A549 (cell line): ENCODE data around the gene SLC6A6. TPM values are rescaled to one million over a fixed set of nuclear protein-coding genes. Genes with fewer than 3 reads are reported as not detected.
"Not testable (repeated sequence)": the region's sequence is repeated elsewhere in the genome, so short reads cannot be mapped to it uniquely, and the experiment has no call there.

Source experiments
- ATAC-seq, 2 experiments: fragments of 200-7000 bp in 1 of 2; fragments of >200 bp in 1 of 2; cut with Nextera tagmentation in 1 of 2; cut with Tn5 transposase in 1 of 2; 3 replicates each; pipeline versions ENCODE4 v1.8.0 to v1.9.1; 2018 to 2020; ENCODE audit warnings: mild to moderate bottlenecking in 1 of 2, moderate library complexity in 1 of 2
- CTCF ChIA-PET: fragments of 300-600 bp; sonication (Branson Sonifier 250); formaldehyde crosslinking; extraction: SDS; loops from one replicate; lab custom pipeline; 2021; ENCODE audit warnings: antibody characterized with exemption, inconsistent platforms; lab: Yijun Ruan, JAX
- POLR2A ChIA-PET: fragments of 350-600 bp; formaldehyde crosslinking; extraction: SDS; loops from one replicate; lab custom pipeline; 2021; ENCODE audit warnings: antibody characterized with exemption, inconsistent platforms; lab: Yijun Ruan, JAX
- DNase-seq, 2 experiments: peaks; one replicate each; pipeline versions ENCODE4 v3.0.0 to v3.0.0-alpha.2; 2011 to 2016; ENCODE audit warnings: low read depth in 1 of 2, low spot score in 1 of 2
- FAIRE-seq: peaks from 2 replicates; lab custom pipeline; 2011; peaks lifted over from hg19 to GRCh38; lab: Jason Lieb, UNC
- H3K27ac ChIP-seq, 2 experiments: fragments of >200 bp; sonication (Bioruptor Twin); formaldehyde crosslinking; 3 replicates each; pipeline ENCODE4 v1.5.1; 2016 to 2017
- H3K4me1 ChIP-seq: fragments of >200 bp; sonication (Bioruptor Twin); formaldehyde crosslinking; 3 replicates; pipeline ENCODE4 v1.6.1; 2016
- H3K4me2 ChIP-seq: fragments of >200 bp; sonication (Bioruptor Twin); formaldehyde crosslinking; 3 replicates; pipeline ENCODE4 v1.6.1; 2016
- H3K4me3 ChIP-seq: fragments of >200 bp; sonication (Bioruptor Twin); formaldehyde crosslinking; 3 replicates; pipeline ENCODE4 v1.5.1; 2016
- H3K9me3 ChIP-seq: fragments of >200 bp; sonication (Bioruptor Twin); formaldehyde crosslinking; 3 replicates; pipeline ENCODE4 v1.6.1; 2016
- BHLHE40 ChIP-seq: IDR thresholded peaks from 2 replicates; pipeline ENCODE4 v1.6.1; 2012; ENCODE audit warnings: low read depth, low read length, inconsistent platforms
- CBX2 ChIP-seq: fragments of 200-600 bp; sonication (generic); IDR thresholded peaks from 2 replicates; pipeline ENCODE4 v1.6.1; 2016; ENCODE audit warnings: low read depth, mild to moderate bottlenecking, borderline replicate concordance
- CEBPB ChIP-seq, 2 experiments: fragments of >200 bp in 1 of 2; sonication (Bioruptor Twin) in 1 of 2; formaldehyde crosslinking in 1 of 2; IDR thresholded peaks; 2 replicates each; pipeline ENCODE4 v1.6.1; 2012 to 2016
- E2F6 ChIP-seq: IDR thresholded peaks from 2 replicates; pipeline ENCODE4 v1.6.1; 2012; ENCODE audit warnings: low read depth, borderline replicate concordance
- EP300 ChIP-seq, 2 experiments: fragments of >200 bp; sonication (Bioruptor Twin); formaldehyde crosslinking; IDR thresholded peaks; 2 replicates in 1 of 2; 3 replicates in 1 of 2; pipeline ENCODE4 v1.6.1; 2016 to 2017
- ESRRA ChIP-seq: fragments of 150-350 bp; IDR thresholded peaks from 2 replicates; pipeline ENCODE4 v1.6.1; 2014; ENCODE audit warnings: mild to moderate bottlenecking, low read length, borderline replicate concordance
- HES2 ChIP-seq: fragments of >200 bp; sonication (Bioruptor Twin); formaldehyde crosslinking; IDR thresholded peaks from 2 replicates; pipeline ENCODE4 v1.6.1; 2016
- HOXA7 ChIP-seq: fragments of 250-450 bp; sonication (Bioruptor Pico); IDR thresholded peaks from 2 replicates; pipeline ENCODE4 v1.5.0; 2020; ENCODE audit warnings: mild to moderate bottlenecking, moderate library complexity
- HOXB13 ChIP-seq: fragments of 250-450 bp; sonication (Bioruptor Pico); IDR thresholded peaks from 2 replicates; pipeline ENCODE4 v1.5.0; 2020; ENCODE audit warnings: low read depth, mild to moderate bottlenecking, moderate library complexity
- NFE2L2 ChIP-seq: fragments of 150-350 bp; conservative IDR thresholded peaks from 2 replicates; pipeline ENCODE4 v1.6.1; 2014; ENCODE audit warnings: low read length
- PBX3 ChIP-seq: IDR thresholded peaks from 2 replicates; pipeline ENCODE4 v1.6.1; 2012
- PHF8 ChIP-seq: fragments of 200-600 bp; sonication (generic); IDR thresholded peaks from 2 replicates; pipeline ENCODE4 v1.6.1; 2016; ENCODE audit warnings: low read depth, mild to moderate bottlenecking, antibody characterized with exemption, moderate library complexity, borderline replicate concordance
- POLR2AphosphoS2 ChIP-seq: conservative IDR thresholded peaks from 2 replicates; pipeline ENCODE4 v1.6.1; 2012; ENCODE audit warnings: low read length, improper control_type of control experiment, inconsistent platforms
- RARB ChIP-seq: fragments of 250-450 bp; sonication (Bioruptor Pico); IDR thresholded peaks from 2 replicates; pipeline ENCODE4 v1.8.0; 2021; ENCODE audit warnings: mild to moderate bottlenecking, moderate library complexity
- RCOR1 ChIP-seq: fragments of 150-350 bp; IDR thresholded peaks from 2 replicates; pipeline ENCODE4 v1.6.1; 2014; ENCODE audit warnings: antibody characterized with exemption, low read length, low read depth
- RFX5 ChIP-seq: fragments of 450-650 bp; IDR thresholded peaks from 2 replicates; pipeline ENCODE4 v1.7.1; 2014; ENCODE audit warnings: antibody characterized with exemption, mild to moderate bottlenecking, moderate library complexity
- RNF2 ChIP-seq: fragments of 200-600 bp; sonication (generic); IDR thresholded peaks from 2 replicates; pipeline ENCODE4 v1.6.1; 2016; ENCODE audit warnings: low read depth, mild to moderate bottlenecking, antibody characterized with exemption, moderate library complexity, borderline replicate concordance
- SREBF2 ChIP-seq: fragments of 450-650 bp; IDR thresholded peaks from 2 replicates; pipeline ENCODE4 v1.6.1; 2014; ENCODE audit warnings: mild to moderate bottlenecking, moderate library complexity
- TP53 ChIP-seq: fragments of 250-450 bp; sonication (Bioruptor Pico); IDR thresholded peaks from 2 replicates; pipeline ENCODE4 v1.5.0; 2021; ENCODE audit warnings: mild to moderate bottlenecking, moderate library complexity
- ZC3H11A ChIP-seq: fragments of 450-650 bp; IDR thresholded peaks from 2 replicates; pipeline ENCODE4 v1.6.1; 2014; ENCODE audit warnings: antibody characterized with exemption, mild to moderate bottlenecking
- ZFP36 ChIP-seq: fragments of 450-650 bp; IDR thresholded peaks from 2 replicates; pipeline ENCODE4 v1.6.1; 2014; ENCODE audit warnings: borderline replicate concordance; ENCODE audit not compliant: partially characterized antibody
- ZNF302 ChIP-seq: fragments of 250-450 bp; sonication (Bioruptor Pico); IDR thresholded peaks from 2 replicates; pipeline ENCODE4 v1.9.0; 2021; ENCODE audit warnings: inconsistent platforms, mild to moderate bottlenecking, moderate library complexity
- WGBS: methylation state at CpG from one replicate; pipeline ENCODE4 v1.1.6; 2017; ENCODE audit errors: missing lambda C conversion rate; 5-methylcytosine and 5-hydroxymethylcytosine counted together
- polyA plus RNA-seq, 4 experiments: library from polyadenylated mRNA; depleted of rRNA in 3 of 4; stranded (reverse); fragments of >200 nt; fragmentation: RNase III in 1 of 4; extraction: RNeasy Plus Mini Kit Qiagen cat#74134 plus additional on column Dnase treatment in 1 of 4; gene quantifications; 2 replicates in 3 of 4; 3 replicates in 1 of 4; pipeline ENCODE4 v1.2.3, GENCODE V29; 2011 to 2017
- TF ChIP-seq, protein P1 (sequence below): fragments of >200 bp; sonication (Bioruptor Twin); formaldehyde crosslinking; IDR thresholded peaks from 3 replicates; pipeline ENCODE4 v1.6.1; 2016
- TF ChIP-seq, protein P2 (sequence below): fragments of 250-450 bp; sonication (Bioruptor Pico); IDR thresholded peaks from 2 replicates; pipeline ENCODE4 v1.5.0; 2021; ENCODE audit warnings: mild to moderate bottlenecking, moderate library complexity, borderline replicate concordance
- TF ChIP-seq, protein P3 (sequence below): fragments of 150-350 bp; IDR thresholded peaks from 2 replicates; pipeline ENCODE4 v1.6.1; 2014; ENCODE audit warnings: low read depth, mild to moderate bottlenecking, low read length

Gene SLC6A6
- polyA plus RNA-seq, 2 of the 4 experiments (the other 2 are of a cell fraction): 73.3 to 73.8 TPM

GRCh38 chr3:14513566-14514322 is 111.3 kb downstream of the SLC6A6 start:
- Histone ChIP-seq H3K9me3 (no peaks in the 10 kb centered on the region), H3K4me1 (no peaks in the 10 kb centered on the region), H3K27ac (no peak overlapping the region), H3K4me2 (no peak overlapping the region), H3K4me3 (no peak overlapping the region)
- ChIA-PET POLR2A (no interaction called here), CTCF (interaction anchor here (1.0 to 8.0 kb wide), 5 partner anchors 14 to 412 kb away, joined by 3 to 63 read pairs (median 10); no protein-coding TSS in a partner anchor)
- FAIRE-seq (no peak), DNase-seq (no peak), ATAC-seq (no peak)
- WGBS: 71% methylated on average over 12 of the region's 18 CpGs
- TF ChIP-seq, protein P1, sequence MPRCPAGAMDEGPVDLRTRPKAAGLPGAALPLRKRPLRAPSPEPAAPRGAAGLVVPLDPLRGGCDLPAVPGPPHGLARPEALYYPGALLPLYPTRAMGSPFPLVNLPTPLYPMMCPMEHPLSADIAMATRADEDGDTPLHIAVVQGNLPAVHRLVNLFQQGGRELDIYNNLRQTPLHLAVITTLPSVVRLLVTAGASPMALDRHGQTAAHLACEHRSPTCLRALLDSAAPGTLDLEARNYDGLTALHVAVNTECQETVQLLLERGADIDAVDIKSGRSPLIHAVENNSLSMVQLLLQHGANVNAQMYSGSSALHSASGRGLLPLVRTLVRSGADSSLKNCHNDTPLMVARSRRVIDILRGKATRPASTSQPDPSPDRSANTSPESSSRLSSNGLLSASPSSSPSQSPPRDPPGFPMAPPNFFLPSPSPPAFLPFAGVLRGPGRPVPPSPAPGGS: no peak
- TF ChIP-seq HES2: no peak
- no peak for TF ChIP-seq PHF8
- TF ChIP-seq TP53 (CRISPR knock-in tag): no peak
- no peak for TF ChIP-seq ZC3H11A
- no peak for TF ChIP-seq SREBF2
- no peak for TF ChIP-seq RFX5
- no peak for TF ChIP-seq EP300 (IDR thresholded peaks at IDR 0.05)
- no peak for TF ChIP-seq RCOR1
- TF ChIP-seq, protein P2, sequence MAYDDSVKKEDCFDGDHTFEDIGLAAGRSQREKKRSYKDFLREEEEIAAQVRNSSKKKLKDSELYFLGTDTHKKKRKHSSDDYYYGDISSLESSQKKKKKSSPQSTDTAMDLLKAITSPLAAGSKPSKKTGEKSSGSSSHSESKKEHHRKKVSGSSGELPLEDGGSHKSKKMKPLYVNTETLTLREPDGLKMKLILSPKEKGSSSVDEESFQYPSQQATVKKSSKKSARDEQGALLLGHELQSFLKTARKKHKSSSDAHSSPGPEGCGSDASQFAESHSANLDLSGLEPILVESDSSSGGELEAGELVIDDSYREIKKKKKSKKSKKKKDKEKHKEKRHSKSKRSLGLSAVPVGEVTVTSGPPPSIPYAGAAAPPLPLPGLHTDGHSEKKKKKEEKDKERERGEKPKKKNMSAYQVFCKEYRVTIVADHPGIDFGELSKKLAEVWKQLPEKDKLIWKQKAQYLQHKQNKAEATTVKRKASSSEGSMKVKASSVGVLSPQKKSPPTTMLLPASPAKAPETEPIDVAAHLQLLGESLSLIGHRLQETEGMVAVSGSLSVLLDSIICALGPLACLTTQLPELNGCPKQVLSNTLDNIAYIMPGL (CRISPR knock-in tag): no peak
- no peak for TF ChIP-seq RNF2
- TF ChIP-seq, protein P3, sequence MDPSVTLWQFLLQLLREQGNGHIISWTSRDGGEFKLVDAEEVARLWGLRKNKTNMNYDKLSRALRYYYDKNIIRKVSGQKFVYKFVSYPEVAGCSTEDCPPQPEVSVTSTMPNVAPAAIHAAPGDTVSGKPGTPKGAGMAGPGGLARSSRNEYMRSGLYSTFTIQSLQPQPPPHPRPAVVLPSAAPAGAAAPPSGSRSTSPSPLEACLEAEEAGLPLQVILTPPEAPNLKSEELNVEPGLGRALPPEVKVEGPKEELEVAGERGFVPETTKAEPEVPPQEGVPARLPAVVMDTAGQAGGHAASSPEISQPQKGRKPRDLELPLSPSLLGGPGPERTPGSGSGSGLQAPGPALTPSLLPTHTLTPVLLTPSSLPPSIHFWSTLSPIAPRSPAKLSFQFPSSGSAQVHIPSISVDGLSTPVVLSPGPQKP: no peak
- TF ChIP-seq ESRRA: no peak
- no peak for TF ChIP-seq HOXB13 (CRISPR knock-in tag)
- no peak for TF ChIP-seq E2F6

DNA sequence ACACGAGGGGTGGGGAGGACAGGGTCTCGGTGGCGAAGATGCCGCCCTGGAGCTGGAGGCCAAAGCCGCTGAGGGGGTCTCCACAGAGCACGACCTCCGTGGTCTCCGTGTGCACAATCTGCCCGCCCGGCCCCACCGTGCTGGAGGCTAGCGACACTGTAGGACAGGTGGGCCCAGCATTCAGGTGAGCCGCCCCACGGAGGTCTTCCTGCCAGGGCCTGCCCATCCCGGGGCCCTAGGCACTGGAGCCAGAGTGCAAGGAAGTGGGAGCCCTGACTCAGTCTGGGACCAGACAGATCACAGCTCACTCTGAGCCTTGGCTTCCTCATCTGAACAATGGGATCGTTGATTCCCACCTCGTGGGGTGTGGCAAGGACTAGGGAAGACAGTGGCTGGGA is 111.9 kb downstream of the SLC6A6 start:
- FAIRE-seq (no peak), ATAC-seq (no peak), DNase-seq (no peak)
- H3K9me3 ChIP-seq: no peaks in the 10 kb centered on the region
- WGBS: 71% methylated on average over 9 of the region's 17 CpGs
- ChIA-PET CTCF (interaction anchor here (1.0 to 8.0 kb wide), 4 partner anchors 13 to 411 kb away, joined by 3 to 63 read pairs (median 6); no protein-coding TSS in a partner anchor), POLR2A (no interaction called here)
- no peak overlapping the region for H3K27ac ChIP-seq
- no peak overlapping the region for H3K4me2 ChIP-seq
- H3K4me1 ChIP-seq: no peaks in the 10 kb centered on the region
- TF ChIP-seq POLR2AphosphoS2 (no peak), PBX3 (no peak), ZFP36 (no peak), CEBPB (IDR thresholded peaks at IDR 0.05) (no peak), HOXA7 (no peak), ZNF302 (CRISPR knock-in tag) (no peak), E2F6 (no peak), CBX2 (no peak), BHLHE40 (no peak), NFE2L2 (no peak), RARB (CRISPR knock-in tag) (no peak)
- no peak overlapping the region for H3K4me3 ChIP-seq

DNA sequence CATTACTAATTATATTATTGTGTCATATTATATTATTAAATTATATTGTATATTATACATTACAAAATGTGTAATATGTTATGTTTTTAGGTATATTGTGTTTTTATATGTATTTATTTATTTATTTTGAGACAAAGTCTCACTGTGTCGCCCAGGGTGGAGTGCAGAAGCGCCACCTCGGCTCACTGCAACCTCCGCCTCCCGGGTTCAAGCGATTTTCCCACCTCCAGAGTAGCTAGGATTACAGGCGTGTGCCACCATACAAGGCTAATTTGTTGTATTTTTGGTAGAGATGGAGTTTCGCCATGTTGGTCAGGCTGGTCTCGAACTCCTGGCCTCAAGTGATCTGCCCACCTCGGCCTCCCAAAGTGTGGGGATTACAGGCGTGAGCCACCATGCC is 113.1 kb downstream of the SLC6A6 start:
- H3K27ac ChIP-seq, FAIRE-seq, POLR2A ChIA-PET, H3K4me2 ChIP-seq, H3K4me3 ChIP-seq, DNase-seq, ATAC-seq, H3K4me1 ChIP-seq, H3K9me3 ChIP-seq: not testable (repeated sequence)
- CTCF ChIA-PET: interaction anchor here (1.0 to 7.0 kb wide), 3 partner anchors 7 to 405 kb away, joined by 4 to 58 read pairs (median 5); no protein-coding TSS in a partner anchor
- 79% methylated on average over 11 of the region's 11 CpGs for WGBS
